Measurements from ENCODE around the gene SLCO2B1. TPM values are rescaled to one million over a fixed set of nuclear protein-coding genes. Genes with fewer than 3 reads are reported as not detected.

The SLCO2B1 gene
- total and polyA plus RNA-seq, 2 of the 8 experiments (the other 6 are each of a cell fraction or from before 2014, with no cell fraction given) = 0.03 TPM; not detected in 1

DNA sequence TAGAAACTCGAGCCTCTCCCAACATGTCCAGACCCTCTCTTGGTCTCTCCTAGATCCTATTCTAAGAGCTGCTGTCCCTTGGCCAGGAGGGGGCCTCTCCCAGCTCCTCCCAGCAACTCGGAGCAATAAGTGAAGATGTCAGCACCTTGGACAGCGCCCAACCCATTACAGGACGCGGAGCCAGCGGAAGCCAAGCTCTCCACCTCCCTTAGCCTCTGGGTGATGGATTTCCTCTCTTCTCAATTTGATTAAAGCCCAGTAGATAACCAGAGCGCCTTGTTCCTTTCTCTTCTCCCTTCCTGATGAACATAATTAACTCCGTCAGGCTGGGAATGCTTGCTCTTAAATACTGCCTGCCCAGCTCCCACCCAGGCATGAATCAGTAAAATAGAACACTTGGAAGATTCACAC is 63.5 kb downstream of the SLCO2B1 start (continued):
- TF ChIP-seq BACH1 (IDR thresholded peaks at IDR 0.05; ENCODE audit: low read length) = no peak
- TF ChIP-seq TAF7 (optimal IDR thresholded peaks at IDR 0.05; ENCODE audit: borderline replicate concordance, low read depth, low read length) = peak; percentile 19
- TF ChIP-seq POLR2A (IDR thresholded peaks at IDR 0.05; ENCODE audit: control extremely low read depth in 1 of 2, low read depth in 2 of 2, low read length in 2 of 2) = no peak
- TF ChIP-seq CBX8 (IDR thresholded peaks at IDR 0.05; ENCODE audit: borderline replicate concordance, low read depth, low read length) = no peak
- TF ChIP-seq SRF (IDR thresholded peaks at IDR 0.05; ENCODE audit: low read depth, low read length) = no peak
- TF ChIP-seq TBP (IDR thresholded peaks at IDR 0.05; ENCODE audit: low read depth, low read length) = no peak
- no peak for TF ChIP-seq CHD1 (IDR thresholded peaks at IDR 0.05; ENCODE audit: low read depth, low read length)
- TF ChIP-seq, protein P1, sequence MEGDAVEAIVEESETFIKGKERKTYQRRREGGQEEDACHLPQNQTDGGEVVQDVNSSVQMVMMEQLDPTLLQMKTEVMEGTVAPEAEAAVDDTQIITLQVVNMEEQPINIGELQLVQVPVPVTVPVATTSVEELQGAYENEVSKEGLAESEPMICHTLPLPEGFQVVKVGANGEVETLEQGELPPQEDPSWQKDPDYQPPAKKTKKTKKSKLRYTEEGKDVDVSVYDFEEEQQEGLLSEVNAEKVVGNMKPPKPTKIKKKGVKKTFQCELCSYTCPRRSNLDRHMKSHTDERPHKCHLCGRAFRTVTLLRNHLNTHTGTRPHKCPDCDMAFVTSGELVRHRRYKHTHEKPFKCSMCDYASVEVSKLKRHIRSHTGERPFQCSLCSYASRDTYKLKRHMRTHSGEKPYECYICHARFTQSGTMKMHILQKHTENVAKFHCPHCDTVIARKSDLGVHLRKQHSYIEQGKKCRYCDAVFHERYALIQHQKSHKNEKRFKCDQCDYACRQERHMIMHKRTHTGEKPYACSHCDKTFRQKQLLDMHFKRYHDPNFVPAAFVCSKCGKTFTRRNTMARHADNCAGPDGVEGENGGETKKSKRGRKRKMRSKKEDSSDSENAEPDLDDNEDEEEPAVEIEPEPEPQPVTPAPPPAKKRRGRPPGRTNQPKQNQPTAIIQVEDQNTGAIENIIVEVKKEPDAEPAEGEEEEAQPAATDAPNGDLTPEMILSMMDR (IDR thresholded peaks at IDR 0.05; ENCODE audit: control extremely low read depth in 1 of 3, insufficient read depth in 1 of 3, low read depth in 1 of 3, low read length in 3 of 3) = peak; percentile 45 to 78 (median 70)
- no peak for TF ChIP-seq KDM1A (IDR thresholded peaks at IDR 0.05; ENCODE audit: borderline replicate concordance, low read length)
- no peak for TF ChIP-seq RNF2 (IDR thresholded peaks at IDR 0.05; ENCODE audit: borderline replicate concordance, low read depth, low read length, missing control alignments, poor library complexity, severe bottlenecking)
- TF ChIP-seq, protein P2, sequence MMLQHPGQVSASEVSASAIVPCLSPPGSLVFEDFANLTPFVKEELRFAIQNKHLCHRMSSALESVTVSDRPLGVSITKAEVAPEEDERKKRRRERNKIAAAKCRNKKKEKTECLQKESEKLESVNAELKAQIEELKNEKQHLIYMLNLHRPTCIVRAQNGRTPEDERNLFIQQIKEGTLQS (IDR thresholded peaks at IDR 0.05; ENCODE audit: insufficient read depth, low read depth, low read length) = no peak
- TF ChIP-seq ZNF274 (IDR thresholded peaks at IDR 0.05; ENCODE audit: borderline replicate concordance, extremely low read depth, low read length) = no peak
- no peak for TF ChIP-seq SUZ12 (IDR thresholded peaks at IDR 0.05; ENCODE audit: low read length)
- TF ChIP-seq, protein P3, sequence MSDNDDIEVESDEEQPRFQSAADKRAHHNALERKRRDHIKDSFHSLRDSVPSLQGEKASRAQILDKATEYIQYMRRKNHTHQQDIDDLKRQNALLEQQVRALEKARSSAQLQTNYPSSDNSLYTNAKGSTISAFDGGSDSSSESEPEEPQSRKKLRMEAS (IDR thresholded peaks at IDR 0.05) = no peak
- TF ChIP-seq BCL11A (IDR thresholded peaks at IDR 0.05; ENCODE audit: low read depth in 2 of 2, low read length in 2 of 2) = no peak
- no peak for TF ChIP-seq CTBP2 (IDR thresholded peaks at IDR 0.05; ENCODE audit: borderline replicate concordance, insufficient read depth, insufficient read length, low read length)
- TF ChIP-seq CBX5 (IDR thresholded peaks at IDR 0.05; ENCODE audit: low read depth, low read length) = no peak

All from H1 (cell line).